ENCODE data around the gene C20orf141. TPM values are rescaled to one million over a fixed set of nuclear protein-coding genes. Genes with fewer than 3 reads are reported as not detected.
"Not testable (repeated sequence)": the region's sequence is repeated elsewhere in the genome, so short reads cannot be mapped to it uniquely, and the experiment has no call there.

C20orf141 gene
- not detected for polyA plus RNA-seq (ENCODE audit: insufficient read length in 10 of 10)
- long read RNA-seq, donor 1, result 0 reads
- long read RNA-seq, donor 2, result 0 reads
- long read RNA-seq, donor 3, result 0 reads
- long read RNA-seq, donor 4, result 0 reads
- long read RNA-seq, donor 5, result 0 reads
- long read RNA-seq, donor 6, result 0 reads
- long read RNA-seq, donor 7, result 0 reads
- long read RNA-seq, donor 8, result 0 reads
- long read RNA-seq, donor 9, result 0 reads

- peak in 2 of 3 donors; percentile 45 to 98 for DNase-seq
These were observed at the start of gene C20orf141 for GRCh38 chr20:2814587-2815051. Gene C20orf141 (plus strand): TSS chr20:2814987. CDS start chr20:2815185, 198 bp downstream.

GRCh38 chr20:2767768-2768631, 46.8 kb upstream of the C20orf141 start:
- DNase-seq, result no peak

GRCh38 chr20:2768632-2769015, 46.2 kb upstream of the C20orf141 start:
- DNase-seq, result no peak

GRCh38 chr20:2770091-2770490, 44.7 kb upstream of the C20orf141 start:
- not testable (repeated sequence) for DNase-seq

- DNase-seq, result no peak
These were observed 43.1 kb upstream of the C20orf141 start for GRCh38 chr20:2771631-2772080.

- DNase-seq, result no peak
These were observed 41.0 kb upstream of the C20orf141 start for GRCh38 chr20:2773812-2774211.

- no peak for DNase-seq
These were observed 39.6 kb upstream of the C20orf141 start for GRCh38 chr20:2775139-2775538.

GRCh38 chr20:2778602-2779321, 36.0 kb upstream of the C20orf141 start:
- DNase-seq, result no peak

- DNase-seq, result no peak
These were observed 33.8 kb upstream of the C20orf141 start for GRCh38 chr20:2780948-2781347.

- DNase-seq, result no peak
These were observed 30.8 kb upstream of the C20orf141 start for GRCh38 chr20:2783908-2784566.

GRCh38 chr20:2793471-2793870, 21.3 kb upstream of the C20orf141 start:
- DNase-seq, result no peak

GRCh38 chr20:2794202-2794748, 20.5 kb upstream of the C20orf141 start:
- no peak for DNase-seq

- DNase-seq, result no peak
These were observed 19.8 kb upstream of the C20orf141 start for GRCh38 chr20:2794866-2795447.

GRCh38 chr20:2795451-2795850, 19.3 kb upstream of the C20orf141 start:
- DNase-seq, result no peak

GRCh38 chr20:2796011-2796660, 18.7 kb upstream of the C20orf141 start:
- no peak for DNase-seq

GRCh38 chr20:2797136-2797983, 17.4 kb upstream of the C20orf141 start:
- DNase-seq, result no peak

- no peak for DNase-seq
These were observed 16.5 kb upstream of the C20orf141 start for GRCh38 chr20:2798095-2798805.

- no peak for DNase-seq
These were observed 16.0 kb upstream of the C20orf141 start for GRCh38 chr20:2798814-2799213.

- DNase-seq, result peak in 1 of 3 donors; percentile 36
These were observed 15.5 kb upstream of the C20orf141 start for GRCh38 chr20:2799271-2799670.

Data from muscle of back (tissue), 13 donors.